ENCODE results near the gene TULP4.
"Not testable (repeated sequence)": the region's sequence is repeated elsewhere in the genome, so short reads cannot be mapped to it uniquely, and the experiment has no call there.

The TULP4 gene

GRCh38 chr6:158350731-158351130 is 38.5 kb downstream of the TULP4 start:
- not testable (repeated sequence) for DNase-seq (ENCODE audit: low read depth); H3K4me3 ChIP-seq (ENCODE audit: control insufficient read depth, low read depth, low read length)

GRCh38 chr6:158353883-158354877 is 41.9 kb downstream of the TULP4 start:
- no peak for DNase-seq (ENCODE audit: low read depth)
- no peak for TF ChIP-seq CTCF (IDR thresholded peaks at IDR 0.05; ENCODE audit: control insufficient read depth, insufficient read depth, low read depth, low read length, missing control alignments)
- no peak overlapping the region for H3K4me3 ChIP-seq (ENCODE audit: control insufficient read depth, low read depth, low read length)

- H3K4me3 ChIP-seq (ENCODE audit: control insufficient read depth, low read depth, low read length), result no peak overlapping the region
- no peak for DNase-seq (ENCODE audit: low read depth)
- TF ChIP-seq CTCF (IDR thresholded peaks at IDR 0.05; ENCODE audit: control insufficient read depth, insufficient read depth, low read depth, low read length, missing control alignments), result no peak
Observed at GRCh38 chr6:158356586-158357546, 44.6 kb downstream of the TULP4 start.

GRCh38 chr6:158357570-158358216 is 45.4 kb downstream of the TULP4 start:
- H3K4me3 ChIP-seq (ENCODE audit: control insufficient read depth, low read depth, low read length), result no peak overlapping the region
- DNase-seq (ENCODE audit: low read depth), result no peak
- no peak for TF ChIP-seq CTCF (IDR thresholded peaks at IDR 0.05; ENCODE audit: control insufficient read depth, insufficient read depth, low read depth, low read length, missing control alignments)

- no peak for DNase-seq (ENCODE audit: low read depth)
- TF ChIP-seq CTCF (IDR thresholded peaks at IDR 0.05; ENCODE audit: control insufficient read depth, insufficient read depth, low read depth, low read length, missing control alignments), result no peak
- no peak overlapping the region for H3K4me3 ChIP-seq (ENCODE audit: control insufficient read depth, low read depth, low read length)
Observed at GRCh38 chr6:158358450-158359077, 46.3 kb downstream of the TULP4 start.

GRCh38 chr6:158361068-158361467 is 48.8 kb downstream of the TULP4 start:
- DNase-seq (ENCODE audit: low read depth), result no peak
- TF ChIP-seq CTCF (IDR thresholded peaks at IDR 0.05; ENCODE audit: control insufficient read depth, insufficient read depth, low read depth, low read length, missing control alignments), result no peak
- H3K4me3 ChIP-seq (ENCODE audit: control insufficient read depth, low read depth, low read length), result no peak overlapping the region
